ENCODE measurements around the gene GAREM1. TPM values are rescaled to one million over a fixed set of nuclear protein-coding genes. Genes with fewer than 3 reads are reported as not detected.

The GAREM1 gene
- total RNA-seq, 1 experiment from 2014 or later: 11.1 TPM

- ATAC-seq (no peak), DNase-seq (ENCODE audit: low read depth, low spot score) (no peak)
- no peaks in the 10 kb centered on the region for H3K9me3 ChIP-seq (ENCODE audit: control insufficient read depth in 1 of 2, insufficient read depth in 1 of 2, low read depth in 1 of 2, low read length in 2 of 2)
- H3K9ac ChIP-seq (ENCODE audit: low read length): no peak overlapping the region
- ChIA-PET POLR2A (no interaction called here), RAD21 (ENCODE audit: low non-redundant PET in 1 of 2, low total read pairs in 2 of 2, uncharacterized antibody in 2 of 2, unreplicated experiment in 2 of 2) (no interaction called here), CTCF (no interaction called here)
- H2AFZ ChIP-seq (ENCODE audit: low read depth, low read length, poor library complexity, severe bottlenecking): no peak overlapping the region
- no peaks in the 10 kb centered on the region for H4K20me1 ChIP-seq (ENCODE audit: insufficient read depth)
- no peak overlapping the region for H3K27ac ChIP-seq (ENCODE audit: low read depth, low read length)
- H3K27me3 ChIP-seq (ENCODE audit: insufficient read depth, low read length): no peaks in the 10 kb centered on the region
- H3K4me3 ChIP-seq (replicated peaks in 1 of 2; ENCODE audit: low read depth in 1 of 2, low read length in 2 of 2): no peak overlapping the region
- no peak for TF ChIP-seq FOSL1 (IDR thresholded peaks at IDR 0.05; ENCODE audit: low read depth)
- TF ChIP-seq CEBPB (IDR thresholded peaks at IDR 0.05; ENCODE audit: low read depth): no peak
- TF ChIP-seq EZH2 (IDR thresholded peaks at IDR 0.05): no peak
- TF ChIP-seq, protein P1, sequence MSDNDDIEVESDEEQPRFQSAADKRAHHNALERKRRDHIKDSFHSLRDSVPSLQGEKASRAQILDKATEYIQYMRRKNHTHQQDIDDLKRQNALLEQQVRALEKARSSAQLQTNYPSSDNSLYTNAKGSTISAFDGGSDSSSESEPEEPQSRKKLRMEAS (IDR thresholded peaks at IDR 0.05): no peak
- H3K4me2 ChIP-seq (ENCODE audit: low read length): no peak overlapping the region
- intact Hi-C loops (cut with micrococcal nuclease): no loop called here
- no peaks in the 10 kb centered on the region for H3K36me3 ChIP-seq (ENCODE audit: control insufficient read depth in 1 of 2, insufficient read depth in 2 of 2, low read length in 2 of 2)
- no peaks in the 10 kb centered on the region for H3K79me2 ChIP-seq (ENCODE audit: insufficient read depth, low read length)
- no peaks in the 10 kb centered on the region for H3K9me2 ChIP-seq (ENCODE audit: insufficient read depth)
- peaks cover 3 to 29% of the 10 kb centered on the region in 2 experiments for H3K4me1 ChIP-seq (ENCODE audit: control insufficient read depth in 1 of 2, insufficient read depth in 2 of 2, low read length in 2 of 2)
- no TSS peak for BruUV-seq (replicated peaks)
Observed at GRCh38 chr18:32386471-32386870, 84.2 kb downstream of the GAREM1 start.

DNA sequence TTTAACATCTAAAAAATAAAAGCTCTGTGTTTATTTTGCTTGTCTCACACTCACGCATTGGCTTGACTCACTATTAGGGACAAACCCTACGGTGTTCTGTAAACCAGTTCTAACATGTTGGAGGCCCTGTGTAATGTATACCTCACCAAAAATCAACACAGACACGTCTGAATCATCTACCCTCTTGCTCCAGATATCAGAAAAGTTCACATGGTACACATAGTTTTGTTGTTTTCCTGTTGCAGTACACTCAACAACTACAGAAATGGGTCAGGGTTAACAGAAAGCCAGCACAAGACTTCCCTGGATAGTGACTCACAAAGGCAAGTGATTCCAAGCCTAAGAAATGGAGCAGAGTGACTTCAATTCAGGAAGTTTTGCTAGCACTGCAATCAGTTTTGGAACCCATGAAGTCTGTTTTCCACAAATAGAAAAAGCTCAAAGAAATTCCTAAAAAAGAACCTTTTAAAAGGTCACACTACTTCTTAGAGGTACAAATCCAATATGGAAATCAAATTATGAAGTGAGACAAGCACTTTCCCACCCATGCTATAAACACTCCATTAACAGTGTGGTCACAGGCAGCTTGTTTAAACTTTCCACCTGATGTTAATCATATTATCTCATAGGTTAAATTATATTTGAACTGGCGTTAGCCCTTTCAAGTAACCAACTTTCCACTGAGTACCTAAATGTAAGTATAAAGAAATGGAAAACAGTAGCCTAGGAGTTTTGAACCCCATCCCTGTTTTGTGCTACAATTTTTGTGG, 87.4 kb downstream of the GAREM1 start:
- intact Hi-C loops (cut with micrococcal nuclease): loop anchor here (5.0 kb wide), 1 partner anchor 84 kb away; no protein-coding TSS in a partner anchor
- no peaks in the 10 kb centered on the region for H3K9me3 ChIP-seq (ENCODE audit: control insufficient read depth in 1 of 2, insufficient read depth in 1 of 2, low read depth in 1 of 2, low read length in 2 of 2)
- no TSS peak for BruUV-seq (replicated peaks)
- H3K36me3 ChIP-seq (ENCODE audit: control insufficient read depth in 1 of 2, insufficient read depth in 2 of 2, low read length in 2 of 2): no peaks in the 10 kb centered on the region
- H3K4me3 ChIP-seq (replicated peaks in 1 of 2; ENCODE audit: low read depth in 1 of 2, low read length in 2 of 2): no peak overlapping the region
- H3K79me2 ChIP-seq (ENCODE audit: insufficient read depth, low read length): no peaks in the 10 kb centered on the region
- peak overlapping the region; percentile 43; the same call in 1 of the 2 replicates for H3K27ac ChIP-seq (ENCODE audit: low read depth, low read length)
- peak overlapping the region; percentile 30; the same call in 1 of the 2 replicates for H3K9ac ChIP-seq (ENCODE audit: low read length)
- DNase-seq (ENCODE audit: low read depth, low spot score) (peak; percentile 69), ATAC-seq (peak; percentile 84)
- ChIA-PET CTCF (no interaction called here), RAD21 (ENCODE audit: low non-redundant PET in 1 of 2, low total read pairs in 2 of 2, uncharacterized antibody in 2 of 2, unreplicated experiment in 2 of 2) (no interaction called here), POLR2A (interaction anchor here (1.2 kb wide), 1 partner anchor 10 kb away, joined by 3 read pairs; no protein-coding TSS in a partner anchor)
- no peaks in the 10 kb centered on the region for H3K9me2 ChIP-seq (ENCODE audit: insufficient read depth)
- no peak overlapping the region for H2AFZ ChIP-seq (ENCODE audit: low read depth, low read length, poor library complexity, severe bottlenecking)
- no peaks in the 10 kb centered on the region for H4K20me1 ChIP-seq (ENCODE audit: insufficient read depth)
- H3K4me2 ChIP-seq (ENCODE audit: low read length): peak overlapping the region; percentile 57
- H3K4me1 ChIP-seq (ENCODE audit: control insufficient read depth in 1 of 2, insufficient read depth in 2 of 2, low read length in 2 of 2): peaks cover 3 to 30% of the 10 kb centered on the region in 2 experiments
- no peaks in the 10 kb centered on the region for H3K27me3 ChIP-seq (ENCODE audit: insufficient read depth, low read length)
- TF ChIP-seq POLR2AphosphoS5 (IDR thresholded peaks at IDR 0.05; ENCODE audit: low read depth, low read length): peak; percentile 42; the same call in 1 of the 2 replicates
- peak; percentile 82 for TF ChIP-seq SP1 (IDR thresholded peaks at IDR 0.05; ENCODE audit: low read depth)
- TF ChIP-seq, protein P1 (IDR thresholded peaks at IDR 0.05): peak; percentile 55; the same call in 1 of the 2 replicates
- no peak for TF ChIP-seq ZBTB33 (IDR thresholded peaks at IDR 0.05; ENCODE audit: extremely low read depth, insufficient replicate concordance, low read length)
- TF ChIP-seq EZH2 (IDR thresholded peaks at IDR 0.05): no peak
- peak; percentile 74 for TF ChIP-seq JUND (IDR thresholded peaks at IDR 0.05)
- peak; percentile 75 for TF ChIP-seq FOSL1 (IDR thresholded peaks at IDR 0.05; ENCODE audit: low read depth)
- TF ChIP-seq SRF (IDR thresholded peaks at IDR 0.05; ENCODE audit: low read depth): 0 out of 2 replicates have a peak, but pooled peaks have one; percentile 29
- TF ChIP-seq CEBPB (IDR thresholded peaks at IDR 0.05; ENCODE audit: low read depth): peak; percentile 72; the same call in 1 of the 2 replicates
- TF ChIP-seq, protein P2, sequence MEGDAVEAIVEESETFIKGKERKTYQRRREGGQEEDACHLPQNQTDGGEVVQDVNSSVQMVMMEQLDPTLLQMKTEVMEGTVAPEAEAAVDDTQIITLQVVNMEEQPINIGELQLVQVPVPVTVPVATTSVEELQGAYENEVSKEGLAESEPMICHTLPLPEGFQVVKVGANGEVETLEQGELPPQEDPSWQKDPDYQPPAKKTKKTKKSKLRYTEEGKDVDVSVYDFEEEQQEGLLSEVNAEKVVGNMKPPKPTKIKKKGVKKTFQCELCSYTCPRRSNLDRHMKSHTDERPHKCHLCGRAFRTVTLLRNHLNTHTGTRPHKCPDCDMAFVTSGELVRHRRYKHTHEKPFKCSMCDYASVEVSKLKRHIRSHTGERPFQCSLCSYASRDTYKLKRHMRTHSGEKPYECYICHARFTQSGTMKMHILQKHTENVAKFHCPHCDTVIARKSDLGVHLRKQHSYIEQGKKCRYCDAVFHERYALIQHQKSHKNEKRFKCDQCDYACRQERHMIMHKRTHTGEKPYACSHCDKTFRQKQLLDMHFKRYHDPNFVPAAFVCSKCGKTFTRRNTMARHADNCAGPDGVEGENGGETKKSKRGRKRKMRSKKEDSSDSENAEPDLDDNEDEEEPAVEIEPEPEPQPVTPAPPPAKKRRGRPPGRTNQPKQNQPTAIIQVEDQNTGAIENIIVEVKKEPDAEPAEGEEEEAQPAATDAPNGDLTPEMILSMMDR (IDR thresholded peaks at IDR 0.05 in 2 of 3, conservative IDR thresholded peaks at IDR 0.05 in 1 of 3; ENCODE audit: borderline replicate concordance in 1 of 3, insufficient read depth in 1 of 3, low read depth in 2 of 3, low read length in 2 of 3): no peak
- TF ChIP-seq ELF1 (IDR thresholded peaks at IDR 0.05; ENCODE audit: borderline replicate concordance, low read depth): no peak; the same call in 1 of the 2 replicates
- TF ChIP-seq CBX3 (IDR thresholded peaks at IDR 0.05; ENCODE audit: low read depth): peak; percentile 93; the same call in 1 of the 2 replicates
- TF ChIP-seq ZFX (IDR thresholded peaks at IDR 0.05): no peak

Data from HCT116 (cell line).